ENCODE measurements around the gene PPIE.
"Not testable (repeated sequence)": the region's sequence is repeated elsewhere in the genome, so short reads cannot be mapped to it uniquely, and the experiment has no call there.

Gene PPIE

DNA sequence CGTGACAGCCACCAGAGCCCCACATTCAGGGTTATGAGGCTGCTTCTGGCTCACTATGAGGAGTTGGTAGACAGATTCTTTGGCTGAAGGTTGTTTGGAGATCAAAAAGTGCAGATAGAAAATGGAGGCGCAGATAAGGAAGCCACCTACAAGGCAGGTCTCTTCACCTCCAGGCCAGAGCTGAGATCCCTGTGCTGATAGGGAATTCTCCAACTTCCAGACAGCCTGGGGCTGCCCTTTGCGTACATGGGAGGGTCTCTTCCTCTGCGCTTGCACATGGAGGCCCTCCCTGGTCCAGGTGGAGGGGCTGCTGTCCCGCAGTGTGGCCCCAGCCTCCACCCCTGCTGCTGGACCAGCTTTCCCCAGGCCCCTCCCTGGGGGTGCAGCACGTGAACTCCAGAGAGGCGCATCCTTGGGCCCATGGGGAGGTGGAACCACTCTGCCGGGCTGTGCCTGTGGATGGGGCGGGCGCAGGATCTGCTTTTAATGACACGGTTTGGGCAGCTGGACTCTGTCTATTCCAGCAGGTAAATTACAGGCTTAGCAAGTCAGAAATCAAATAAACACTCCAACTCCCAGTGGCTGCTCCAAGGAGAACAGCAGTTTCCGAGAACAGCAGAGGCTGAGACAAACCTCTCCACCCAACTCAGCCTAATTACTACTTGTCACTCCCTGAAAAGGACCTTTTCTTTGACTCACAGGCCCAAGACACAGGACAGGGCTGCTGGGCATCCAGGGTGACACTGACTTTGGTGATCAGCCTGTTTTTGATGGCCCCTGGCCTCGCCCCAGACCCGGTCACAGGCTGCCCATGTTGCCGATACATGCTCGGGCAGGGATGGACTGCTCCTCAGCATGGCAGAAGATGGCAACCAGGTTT, 20.1 kb downstream of the PPIE start:
- DNase-seq (ENCODE audit: low spot score): no peak

DNA sequence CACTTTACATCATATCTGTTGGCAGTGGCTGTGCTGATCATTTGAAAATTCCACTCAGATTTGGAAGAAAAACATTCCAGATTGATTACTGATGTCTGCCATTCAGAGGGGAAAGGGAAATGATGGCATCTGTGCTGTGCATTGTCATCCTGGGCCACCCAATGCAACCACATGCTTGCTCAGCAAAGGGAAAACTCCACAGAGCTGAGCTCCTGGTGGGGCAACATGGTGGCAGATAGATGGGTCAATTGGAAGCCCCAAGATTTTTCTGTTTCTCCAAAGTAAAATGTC, 20.7 kb downstream of the PPIE start:
- DNase-seq (ENCODE audit: low spot score): no peak

DNA sequence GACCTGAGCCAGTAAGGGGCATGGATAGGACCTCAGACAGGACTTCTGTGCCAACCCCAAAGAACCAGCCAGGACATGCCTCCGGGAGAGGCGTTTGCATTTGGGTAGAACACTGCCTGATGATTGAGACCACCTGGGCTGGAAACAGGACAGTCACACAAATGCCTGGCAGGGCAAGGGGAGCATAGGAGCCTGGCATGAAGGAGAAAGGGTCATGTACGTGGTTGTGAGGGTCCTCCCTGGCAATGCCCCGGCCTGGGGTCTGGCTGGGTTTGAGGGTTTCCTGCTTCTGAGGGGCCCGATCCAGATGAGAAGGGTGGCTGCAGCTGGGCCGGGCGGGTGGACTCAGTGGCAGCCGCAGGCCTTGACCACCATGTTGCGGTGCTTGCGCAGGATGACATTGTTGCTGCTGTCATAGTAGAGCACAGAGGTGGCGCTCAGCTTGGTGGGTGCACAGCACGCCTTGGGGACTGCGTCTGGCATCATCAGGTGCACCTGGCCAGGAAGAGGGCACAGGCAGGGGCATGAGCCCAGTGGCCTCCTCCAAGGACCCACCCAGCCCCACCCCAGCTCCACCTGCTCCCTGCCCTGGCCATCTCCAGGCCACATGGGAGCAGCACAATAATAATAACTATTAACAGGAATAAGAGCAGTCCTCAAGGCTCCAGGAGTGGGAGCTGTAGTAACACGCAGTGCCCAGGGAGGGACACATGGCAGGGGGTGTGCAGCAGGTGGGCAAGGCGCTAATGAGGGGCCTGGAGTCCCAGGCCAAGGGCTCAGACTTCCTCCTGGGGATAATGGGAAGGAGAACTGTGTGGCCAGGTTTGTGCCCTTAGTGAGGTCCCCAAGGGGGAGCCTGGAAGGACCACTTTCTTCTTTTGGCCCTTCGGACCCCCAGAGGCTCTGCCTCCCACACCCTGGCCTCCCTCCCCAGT, 21.7 kb downstream of the PPIE start:
- no peak for DNase-seq (ENCODE audit: low spot score)

DNA sequence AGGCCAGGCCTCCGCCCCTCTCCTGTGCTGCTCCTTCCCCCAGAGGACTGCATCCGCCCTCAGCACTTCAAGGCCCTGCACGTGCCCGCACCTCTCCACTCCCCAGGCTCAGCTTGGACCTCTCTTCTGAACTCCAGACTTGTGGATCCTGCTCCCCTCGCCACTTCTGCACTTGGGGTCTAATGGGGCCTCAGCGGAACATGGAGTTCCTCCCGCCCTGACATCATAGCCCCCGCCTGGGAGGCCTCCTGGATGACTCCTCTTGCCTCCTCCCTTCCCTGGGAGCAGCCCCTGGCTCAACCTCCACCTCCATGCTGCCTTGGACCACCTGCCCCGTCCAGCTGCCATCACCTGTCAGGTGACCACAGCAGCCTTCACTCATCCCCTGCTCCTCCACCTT, 22.3 kb downstream of the PPIE start:
- no peak for DNase-seq (ENCODE audit: low spot score)

DNA sequence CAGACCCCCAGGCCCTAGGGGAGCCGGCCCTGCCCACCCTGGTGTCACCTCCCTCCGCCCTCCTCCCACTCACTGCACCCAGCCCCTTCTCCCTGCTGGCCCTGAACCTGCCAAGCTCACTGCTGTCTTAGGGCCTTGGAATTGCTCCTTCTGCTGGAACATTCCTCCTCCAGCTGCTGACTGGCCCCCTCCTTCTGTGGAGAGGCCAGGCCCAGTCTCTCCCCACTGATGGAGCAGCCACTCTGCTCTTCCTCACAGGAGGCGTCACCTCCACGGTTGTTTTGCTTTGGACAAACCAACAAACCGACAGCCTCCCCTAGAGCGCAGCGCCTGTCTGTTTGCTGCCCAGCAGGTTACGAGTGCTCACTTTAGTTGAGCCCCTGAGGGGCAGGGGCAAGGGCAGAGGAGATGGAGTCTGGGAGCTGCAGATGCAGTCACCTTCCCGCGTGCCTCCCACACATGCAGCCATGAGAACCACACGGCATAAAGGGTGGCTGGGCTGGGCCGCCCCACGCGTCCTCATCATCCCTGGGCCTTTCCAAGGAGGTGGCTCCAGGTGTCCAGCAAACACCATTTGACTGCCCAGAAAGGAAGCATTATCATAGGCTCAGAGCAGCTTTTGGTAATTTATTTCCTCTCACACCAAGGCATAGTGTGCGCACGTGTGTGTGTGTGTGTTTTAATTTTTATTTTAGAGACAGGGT, 23.0 kb downstream of the PPIE start:
- DNase-seq (ENCODE audit: low spot score): no peak

DNA sequence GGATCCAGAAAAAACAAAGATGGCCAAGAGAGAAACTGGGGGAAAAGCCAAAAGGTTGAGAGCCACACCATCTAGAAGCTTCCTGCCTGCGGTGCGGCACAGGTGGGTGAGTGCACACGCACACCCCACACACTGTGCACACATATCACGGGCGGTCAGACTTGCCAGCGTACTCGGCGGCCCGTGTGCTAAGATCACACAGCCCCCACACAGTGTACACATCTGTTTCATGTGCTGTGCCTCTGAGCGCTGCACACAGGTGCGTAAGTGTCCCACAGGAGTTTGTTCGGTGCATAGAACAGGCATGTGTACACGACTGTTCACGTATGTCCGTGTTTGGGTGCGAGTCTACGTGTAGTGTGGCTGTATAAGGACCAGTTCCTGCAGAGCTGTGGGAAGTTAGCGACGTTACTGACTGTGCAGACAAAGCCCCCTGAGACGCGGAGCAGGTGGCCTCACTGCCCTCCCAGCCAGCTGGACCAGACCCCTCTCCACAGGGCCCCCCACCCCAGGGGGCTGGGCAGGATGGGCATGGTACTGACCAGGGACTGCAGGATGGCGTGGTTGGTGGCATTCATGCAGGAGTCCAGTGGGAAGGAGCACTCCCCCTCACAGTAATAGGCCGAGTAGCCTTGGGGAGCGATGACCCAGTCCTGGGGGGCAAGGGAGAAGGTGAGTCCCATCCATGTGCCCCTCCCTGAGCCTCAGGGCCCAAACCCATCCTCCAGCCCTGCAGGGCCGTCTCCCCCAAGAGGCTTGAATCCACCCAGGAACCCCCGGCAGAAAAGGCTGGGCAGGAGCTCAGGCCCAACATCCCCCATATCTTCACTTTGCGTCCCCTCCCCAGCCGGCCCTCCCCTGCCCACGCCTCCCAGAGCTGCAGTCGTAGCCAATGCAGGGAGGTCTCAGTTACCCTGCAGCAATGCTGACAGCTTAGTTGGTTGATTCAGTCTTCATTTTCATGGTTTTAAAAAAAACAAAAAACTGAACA, 24.2 kb downstream of the PPIE start:
- no peak for DNase-seq (ENCODE audit: low spot score)

DNA sequence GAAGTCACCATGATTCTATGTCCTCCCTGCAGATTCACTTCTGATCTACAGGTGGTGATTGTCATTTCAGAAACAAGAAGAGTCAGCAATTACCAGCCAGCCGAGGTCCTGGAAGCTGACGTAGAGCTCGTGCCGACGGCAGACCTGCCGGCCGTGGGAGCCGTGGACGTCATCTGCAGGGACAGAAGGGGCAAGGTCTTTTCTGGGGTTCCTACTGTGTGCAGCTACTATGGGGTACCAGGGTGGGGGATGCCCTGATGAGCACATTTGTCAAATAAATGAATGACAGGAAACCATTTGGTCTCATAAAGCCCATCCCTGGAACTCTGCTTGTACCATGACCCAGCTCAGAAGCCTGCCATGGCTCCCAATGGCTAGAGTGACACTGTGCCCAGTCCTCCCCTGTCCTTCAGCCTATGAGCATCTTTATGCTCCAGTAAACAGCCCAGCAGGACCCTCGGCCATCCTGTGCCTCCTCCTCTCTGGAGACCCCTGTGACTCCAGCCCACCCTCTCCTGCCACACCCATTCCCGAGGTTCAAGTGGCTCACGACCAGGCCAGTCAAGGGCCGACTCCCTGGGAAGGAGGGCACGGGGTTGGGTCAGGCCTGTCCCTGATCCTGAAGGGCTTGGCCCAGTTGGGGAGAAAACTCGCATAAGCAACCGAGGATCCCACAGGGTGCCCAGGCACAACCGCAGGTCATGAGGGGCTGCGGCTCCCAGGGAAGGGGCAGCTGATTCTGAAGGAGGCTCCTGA, 25.1 kb downstream of the PPIE start:
- DNase-seq (ENCODE audit: low spot score): not testable (repeated sequence)

DNA sequence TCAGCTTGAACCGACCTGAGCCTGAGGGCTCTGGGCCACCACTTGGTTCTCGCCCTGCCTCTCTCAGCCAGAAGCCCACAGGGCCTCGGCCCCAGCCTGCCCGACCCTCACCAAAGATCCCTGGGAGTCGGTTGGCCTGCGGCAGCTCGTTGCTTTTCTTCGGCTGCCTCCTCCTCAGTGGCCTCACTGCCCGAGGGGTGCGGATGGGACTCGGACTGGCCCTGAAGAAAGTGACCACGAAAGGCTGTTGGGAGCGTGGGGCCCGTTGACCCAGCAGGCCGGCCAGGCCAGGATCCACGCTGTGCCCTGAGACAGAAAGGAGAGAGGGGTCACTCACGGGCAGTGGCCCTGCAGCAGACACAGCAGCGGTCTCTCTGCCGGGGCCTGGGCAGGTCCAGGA, 25.8 kb downstream of the PPIE start:
- not testable (repeated sequence) for DNase-seq (ENCODE audit: low spot score)

DNA sequence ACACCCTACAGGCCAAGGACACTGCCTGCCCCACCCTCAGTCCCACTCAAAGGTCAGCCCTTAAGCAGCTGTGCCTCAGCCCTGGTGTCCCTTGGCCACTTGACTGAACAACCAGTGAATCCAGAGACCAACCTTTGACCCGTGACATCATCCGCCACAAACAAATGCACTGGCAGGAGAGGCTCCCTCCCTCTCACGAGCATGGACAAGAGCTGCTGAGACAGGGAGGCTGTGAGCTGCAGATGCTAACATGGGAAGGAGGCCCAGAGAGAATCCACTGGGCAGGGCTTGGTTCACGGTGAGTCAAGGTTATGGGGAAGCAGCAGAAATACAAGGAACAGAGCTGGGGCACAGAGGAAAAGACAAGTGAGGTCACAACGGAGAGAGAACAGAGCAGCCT, 27.8 kb downstream of the PPIE start:
- not testable (repeated sequence) for DNase-seq (ENCODE audit: low spot score)

DNA sequence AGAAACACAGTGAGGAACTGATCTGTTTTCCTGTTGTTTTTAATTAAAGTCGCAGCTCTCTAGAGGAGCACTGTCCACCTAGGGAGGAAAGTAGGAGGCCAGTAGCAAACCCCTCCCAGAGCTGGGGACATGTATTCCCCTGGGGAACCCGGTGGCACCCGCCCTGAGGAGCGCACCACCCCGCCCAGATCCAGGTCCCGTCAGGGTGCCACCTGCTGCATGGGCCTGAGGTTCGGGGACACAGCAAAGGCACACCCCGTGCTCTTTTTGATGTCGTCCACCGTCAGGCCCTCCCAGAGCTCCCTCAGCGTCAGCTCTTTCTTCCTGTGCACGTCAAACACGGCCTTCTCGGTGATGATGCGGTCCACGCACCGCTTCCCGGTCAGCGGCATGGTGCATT, 30.8 kb downstream of the PPIE start:
- DNase-seq (ENCODE audit: low spot score): not testable (repeated sequence)

DNA sequence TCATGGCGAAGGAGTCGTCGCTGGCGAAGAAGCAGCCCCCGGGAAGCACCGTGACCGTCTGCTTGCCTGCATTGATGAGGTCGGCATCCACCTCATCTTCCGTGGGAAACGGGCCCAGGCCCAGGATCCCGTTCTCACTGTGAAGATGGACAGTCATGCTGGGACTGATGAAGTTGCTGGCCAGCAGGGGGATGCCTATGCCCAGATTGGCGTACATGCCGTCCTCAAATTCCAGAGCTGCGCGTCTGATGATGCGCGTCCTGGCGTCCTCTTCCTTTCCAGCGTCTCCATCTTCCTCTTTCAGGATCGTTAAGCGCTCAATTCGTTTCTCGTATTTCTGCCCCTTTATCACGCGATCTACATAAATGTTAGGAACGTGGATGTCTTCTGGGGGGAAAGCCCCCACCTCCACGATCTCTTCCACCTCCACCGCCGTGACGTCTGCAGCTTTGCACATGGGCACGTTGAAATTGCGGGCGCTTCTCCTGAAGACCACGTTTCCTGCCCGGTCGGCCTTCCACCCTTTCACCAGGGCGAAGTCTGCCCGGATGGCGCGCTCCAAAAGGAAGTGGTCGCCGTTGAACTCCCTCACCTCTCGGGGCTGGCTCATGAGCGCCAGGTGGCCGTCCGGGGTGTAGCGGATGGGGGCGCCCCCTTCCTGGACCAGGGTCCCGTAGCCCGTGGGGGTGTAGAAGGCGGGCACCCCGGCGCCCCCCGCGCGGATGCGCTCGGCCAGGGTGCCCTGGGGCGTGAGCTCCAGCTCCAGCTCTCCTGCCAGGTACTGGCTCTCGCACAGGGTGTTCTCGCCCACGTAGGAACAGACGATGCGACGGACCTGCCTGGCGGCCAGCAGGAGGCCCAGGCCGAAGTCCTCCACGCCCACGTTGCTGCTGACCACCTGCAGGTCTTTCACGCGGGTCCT, 31.7 kb downstream of the PPIE start:
- not testable (repeated sequence) for DNase-seq (ENCODE audit: low spot score)

DNA sequence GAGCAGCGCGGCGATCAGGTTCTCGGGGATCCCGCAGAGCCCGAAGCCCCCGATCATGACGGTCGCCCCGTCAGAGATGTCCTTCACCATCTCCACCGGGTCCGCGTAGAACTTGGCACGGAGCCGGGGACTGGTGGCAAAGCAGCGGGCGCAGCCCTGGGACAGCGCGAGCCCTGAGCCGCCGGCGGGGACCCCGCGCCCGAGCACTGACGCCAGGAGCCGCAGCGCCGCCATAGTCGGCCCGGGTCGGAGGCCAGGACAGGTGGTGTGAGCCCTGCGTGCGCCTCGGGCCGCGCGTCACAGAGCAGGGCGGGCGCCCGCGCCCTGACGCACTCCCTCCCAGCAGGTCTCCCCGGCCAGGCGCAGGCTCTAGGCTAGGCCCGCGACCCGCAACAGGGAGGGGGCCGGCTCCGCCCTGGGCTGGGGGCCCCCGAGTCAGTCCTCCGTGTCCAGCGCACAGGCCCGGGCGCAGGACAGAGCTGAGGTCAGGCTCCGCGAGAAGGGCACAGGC, 32.4 kb downstream of the PPIE start, which contains the start of gene OXCT2:
Gene OXCT2, minus strand, starts transcription at position 327 of the 511 bp plus-strand sequence. Its CDS starts 93 bp downstream, at position 234.
- DNase-seq (ENCODE audit: low spot score): not testable (repeated sequence)

DNA sequence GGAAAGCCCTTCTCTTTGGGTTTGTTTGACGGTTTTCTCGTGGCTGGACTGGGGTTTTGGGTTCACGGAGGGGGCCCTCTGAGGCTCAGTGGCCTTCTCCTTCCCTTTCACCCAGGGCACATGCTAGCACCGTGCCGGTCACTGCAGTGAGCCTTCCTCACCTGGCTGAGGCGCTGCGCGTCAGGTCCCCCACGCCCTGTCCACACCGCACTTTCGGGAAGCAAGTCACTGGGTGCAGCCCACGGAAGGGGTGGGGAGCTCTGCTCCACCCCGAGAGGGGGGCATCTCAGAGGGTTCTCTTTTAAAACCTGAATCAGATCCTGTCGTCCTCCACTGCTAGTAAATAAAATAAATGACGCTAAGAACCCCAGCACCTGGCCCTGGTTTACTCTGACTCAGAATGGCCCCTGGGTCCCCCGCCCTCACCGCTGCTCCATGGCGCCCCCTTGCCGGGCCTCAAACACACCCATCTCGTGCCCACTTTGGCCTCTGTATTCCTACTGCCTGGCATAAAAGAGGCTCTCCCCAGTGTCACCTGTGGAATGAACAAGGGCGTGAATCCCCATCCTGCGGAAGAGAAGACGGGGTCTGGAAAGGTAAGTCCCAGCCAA, 34.8 kb downstream of the PPIE start:
- not testable (repeated sequence) for DNase-seq (ENCODE audit: low spot score)

DNA sequence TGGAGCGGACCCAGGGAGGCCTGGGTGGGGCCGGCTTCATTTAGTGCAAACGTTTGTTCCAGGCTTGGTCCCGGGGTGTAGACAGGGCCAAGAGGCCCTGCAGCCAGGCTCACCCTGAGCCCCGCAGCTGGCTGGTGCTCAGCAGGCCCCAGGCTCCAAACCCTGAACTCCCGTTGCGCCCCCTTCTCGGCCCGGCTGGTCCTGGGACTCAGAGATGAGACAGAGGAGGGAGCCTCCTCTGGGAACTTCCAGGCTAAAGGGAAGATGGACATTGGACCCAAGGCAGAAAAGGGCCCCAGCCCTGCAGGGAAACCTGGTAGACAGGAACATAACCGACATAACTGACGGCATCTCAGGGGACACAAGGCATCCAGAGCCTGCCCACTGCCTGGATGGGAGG, 36.5 kb downstream of the PPIE start:
- DNase-seq (ENCODE audit: low spot score): not testable (repeated sequence)

DNA sequence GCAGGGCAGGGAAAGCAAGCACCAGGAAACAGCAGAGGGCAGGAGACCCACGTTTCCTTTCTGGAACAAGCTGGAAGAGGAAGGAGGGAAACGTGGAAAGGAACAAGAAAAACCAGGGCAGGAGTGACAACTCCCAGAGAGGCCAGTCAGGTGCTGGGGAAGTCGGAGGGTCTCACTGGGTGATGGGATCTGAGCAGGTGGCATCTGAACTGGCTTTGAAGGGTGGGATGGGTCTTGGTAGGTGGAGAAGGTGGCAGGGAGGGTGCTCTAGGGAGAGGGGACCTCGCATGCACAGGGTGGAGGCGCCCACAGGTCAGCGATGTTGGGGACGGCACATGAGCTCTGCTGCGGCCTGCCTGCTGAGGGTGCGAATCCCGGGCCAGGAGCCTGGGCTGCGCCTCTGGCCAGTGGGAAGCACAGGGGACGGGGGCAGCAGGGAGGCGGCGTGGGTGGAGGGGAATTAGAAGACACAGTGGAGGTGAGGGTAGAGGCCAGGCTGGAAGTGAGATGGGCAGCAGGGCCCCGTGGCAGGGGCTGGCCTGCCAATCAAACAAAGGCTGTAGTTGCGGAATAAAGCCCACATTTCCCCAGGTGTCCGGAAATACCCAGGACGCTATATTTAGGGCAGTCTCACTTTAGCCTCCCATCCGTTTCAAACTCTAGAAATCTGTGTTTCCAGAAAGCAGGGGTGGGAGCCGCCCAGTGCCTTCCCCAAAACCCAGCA, 37.2 kb downstream of the PPIE start:
- DNase-seq (ENCODE audit: low spot score): not testable (repeated sequence)

DNA sequence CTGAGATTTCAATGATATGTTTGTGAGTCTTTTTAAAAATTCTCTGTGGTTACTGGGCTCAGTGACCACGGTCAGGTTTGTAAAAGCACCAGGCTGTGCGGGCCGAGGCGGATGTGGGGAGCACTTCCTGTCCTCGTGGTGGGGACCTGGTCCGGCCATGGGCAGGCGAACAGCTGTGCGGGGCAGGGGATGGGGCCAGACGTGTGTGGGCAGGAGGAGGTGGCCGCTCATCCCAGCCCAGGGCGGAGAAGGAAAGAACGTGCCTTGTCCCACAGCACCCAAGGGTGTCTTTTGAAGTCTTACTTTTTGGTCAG, 37.7 kb downstream of the PPIE start:
- no peak for DNase-seq (ENCODE audit: low spot score)

DNA sequence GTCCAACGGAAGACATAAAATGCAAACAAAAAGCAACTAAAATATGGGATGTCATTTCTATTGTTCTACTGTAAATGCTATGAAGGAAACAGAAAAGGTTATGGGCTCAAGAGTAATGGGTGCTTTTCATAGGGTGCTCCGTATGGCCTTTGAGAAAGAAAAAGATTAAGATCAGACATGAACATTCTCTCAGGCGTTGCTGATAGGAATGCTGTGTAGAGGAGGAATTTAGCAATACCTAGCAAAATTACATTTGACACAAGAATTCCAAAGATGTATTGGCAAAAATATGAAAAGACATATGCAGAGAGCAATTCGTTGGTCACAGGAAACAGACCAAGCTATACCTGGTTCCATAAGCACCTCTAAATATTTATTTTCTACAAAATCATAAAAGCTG, 38.2 kb downstream of the PPIE start:
- no peak for DNase-seq (ENCODE audit: low spot score)

DNA sequence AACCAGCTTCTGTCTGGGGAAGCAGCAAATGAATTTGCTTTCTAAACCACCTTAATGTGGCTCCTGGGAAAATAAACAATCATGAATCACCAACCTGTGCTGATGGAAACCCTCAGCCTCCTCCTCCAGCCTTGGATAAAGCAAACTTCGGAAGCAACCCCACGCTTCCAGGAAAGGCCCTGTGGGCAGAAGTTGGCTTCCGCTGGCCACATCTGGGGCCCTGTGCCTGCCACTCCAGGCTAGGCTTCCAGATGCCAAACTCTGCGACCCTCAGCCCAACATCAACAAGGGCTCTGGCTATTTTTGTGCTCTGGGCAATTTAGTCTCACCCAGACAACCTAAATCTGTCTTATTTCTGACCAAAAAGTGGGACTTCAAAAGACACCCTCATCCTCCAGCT, 38.6 kb downstream of the PPIE start:
- no peak for DNase-seq (ENCODE audit: low spot score)

Measured in NAMALWA (cell line).